Uterus (tissue), 4 donors: ENCODE results near the gene PPP2CA. TPM values are rescaled to one million over a fixed set of nuclear protein-coding genes. Genes with fewer than 3 reads are reported as not detected.

Source experiments
- DNase-seq, 2 donors: peaks; one replicate each; pipeline ENCODE4 v3.0.0-alpha.2; 2019 to 2020
- H3K27ac ChIP-seq, 2 donors: fragments of 200-600 bp; sonication (generic); 1 replicate in 1 of 2; 2 replicates in 1 of 2; pipeline ENCODE4 v1.5.1; 2016 to 2018
- H3K27me3 ChIP-seq, 2 donors: fragments of 200-600 bp; sonication (generic); one replicate each; pipeline ENCODE4 v1.5.1; 2018 to 2019; ENCODE audit warnings: control low read depth in 1 of 2
- H3K36me3 ChIP-seq, 2 donors: fragments of 200-600 bp; sonication (generic); one replicate each; pipeline ENCODE4 v1.5.1; 2019; ENCODE audit warnings: control low read depth in 1 of 2
- H3K4me1 ChIP-seq, 2 donors: fragments of 200-600 bp; sonication (generic); one replicate each; pipeline ENCODE4 v1.5.1; 2018 to 2019; ENCODE audit warnings: control low read depth in 1 of 2
- H3K4me3 ChIP-seq, 2 donors: fragments of 200-600 bp; sonication (generic); 1 replicate in 1 of 2; 2 replicates in 1 of 2; pipeline ENCODE4 v1.5.1; 2018 to 2019; ENCODE audit warnings: mild to moderate bottlenecking in 1 of 2
- H3K9me3 ChIP-seq, 2 donors: fragments of 200-600 bp; sonication (generic); one replicate each; pipeline ENCODE4 v1.5.1; 2019; ENCODE audit warnings: control low read depth in 1 of 2
- CTCF ChIP-seq, 4 experiments: fragments of 200-600 bp in 2 of 4; fragments of 450-650 bp in 2 of 4; sonication (generic) in 2 of 4; IDR thresholded peaks; one replicate each; pipeline ENCODE4 v1.5.1; 2016 to 2019; ENCODE audit warnings: antibody characterized with exemption in 4 of 4, mild to moderate bottlenecking in 2 of 4, moderate library complexity in 1 of 4
- POLR2A ChIP-seq, 2 donors: fragments of 450-650 bp; IDR thresholded peaks; one replicate each; pipeline ENCODE4 v1.6.1; 2016; ENCODE audit warnings: antibody characterized with exemption in 2 of 2, mild to moderate bottlenecking in 1 of 2, moderate library complexity in 1 of 2
- intact Hi-C: fragments of 100-400 bp; cut with DNase I; formaldehyde crosslinking; loops from one replicate; pipeline ENCODE4 v1.15.1; 2023; ENCODE audit warnings: low total_unique reads
- microRNA-seq: library from miRNA; unstranded; fragments of <30 nt; microRNA quantifications from one replicate; pipeline ENCODE4, GENCODE V29; 2016; ENCODE audit warnings: borderline microRNAs expressed, borderline replicate concordance
- small RNA-seq: library from RNA; depleted of rRNA; stranded (forward); fragments of <200 nt; gene quantifications from one replicate; pipeline ENCODE3, GENCODE V24; 2016
- total RNA-seq, 4 donors: library from RNA; depleted of rRNA in 3 of 4; stranded (reverse); fragments of >200 nt in 3 of 4; gene quantifications; one replicate each; pipeline versions ENCODE4 v1.1.0 to v1.2.4, GENCODE V29; 2014 to 2023
- donor health status: DM: yes; HTN: yes; CAD: no.

Gene PPP2CA
- total RNA-seq, 4 donors from 2014 or later, result 114 to 437 (median 226) TPM

- Histone ChIP-seq H3K4me3 (no peak overlapping the region), H3K36me3 (no peaks in the 10 kb centered on the region), H3K27ac (no peak overlapping the region), H3K9me3 (no peaks in the 10 kb centered on the region), H3K4me1 (no peaks in the 10 kb centered on the region), H3K27me3 (no peaks in the 10 kb centered on the region)
- DNase-seq, result peak; percentile 65 to 69
- intact Hi-C loops, result no loop called here
- TF ChIP-seq POLR2A (IDR thresholded peaks at IDR 0.05) (no peak), CTCF (IDR thresholded peaks at IDR 0.05) (peak; percentile 65 to 92 (median 78))
Measured at GRCh38 chr5:134145779-134146581, 79.9 kb downstream of the PPP2CA start.

GRCh38 chr5:134145041-134145757, 80.7 kb downstream of the PPP2CA start:
- no peaks in the 10 kb centered on the region for H3K36me3 ChIP-seq
- no peaks in the 10 kb centered on the region for H3K9me3 ChIP-seq
- no peak for TF ChIP-seq CTCF (IDR thresholded peaks at IDR 0.05)
- no peak for TF ChIP-seq POLR2A (IDR thresholded peaks at IDR 0.05)
- H3K4me1 ChIP-seq, result no peaks in the 10 kb centered on the region
- H3K4me3 ChIP-seq, result no peak overlapping the region
- no peak for DNase-seq
- intact Hi-C loops, result no loop called here
- no peaks in the 10 kb centered on the region for H3K27me3 ChIP-seq
- no peak overlapping the region for H3K27ac ChIP-seq

Small RNA genes within 50 kb of the gene (microRNA-seq; reads per million reads assigned to microRNA genes)
- not detected for gene MIR3661

Small RNA genes within 50 kb of the gene (small RNA-seq; reads per million reads assigned to genes)
- not detected for gene MIR3661

Other genes with a start within 250 kb of the PPP2CA start
- gene VDAC1, start 221.1 kb downstream of the PPP2CA start, total RNA-seq, result 100 to 1,000 TPM in 1 of 4 donors, 10 to 100 TPM in 3; 19.4 to 112 (median 79.8) TPM
- gene TCF7, start 111.4 kb downstream of the PPP2CA start, total RNA-seq, result 1 to 10 TPM in 3 of 4 donors, not detected in 1; 1.0 to 4.3 (median 2.4) TPM
- 100 to 1,000 TPM; 198 to 343 (median 235) TPM for gene SKP1, start 49.1 kb downstream of the PPP2CA start, total RNA-seq
- 1 to 10 TPM; 1.2 to 5.5 (median 3.1) TPM for gene CDKL3, start 141.1 kb upstream of the PPP2CA start, total RNA-seq
- 100 to 1,000 TPM in 1 of 4 donors, 10 to 100 TPM in 3; 44.5 to 109 (median 65.5) TPM for gene UBE2B, start 145.5 kb upstream of the PPP2CA start, total RNA-seq
- gene CDKN2AIPNL, start 185.8 kb upstream of the PPP2CA start, total RNA-seq, result 10 to 100 TPM in 3 of 4 donors, not detected in 1; 20.9 to 26.1 (median 24.5) TPM